ENCODE results near the gene FILIP1.

The FILIP1 gene

DNA sequence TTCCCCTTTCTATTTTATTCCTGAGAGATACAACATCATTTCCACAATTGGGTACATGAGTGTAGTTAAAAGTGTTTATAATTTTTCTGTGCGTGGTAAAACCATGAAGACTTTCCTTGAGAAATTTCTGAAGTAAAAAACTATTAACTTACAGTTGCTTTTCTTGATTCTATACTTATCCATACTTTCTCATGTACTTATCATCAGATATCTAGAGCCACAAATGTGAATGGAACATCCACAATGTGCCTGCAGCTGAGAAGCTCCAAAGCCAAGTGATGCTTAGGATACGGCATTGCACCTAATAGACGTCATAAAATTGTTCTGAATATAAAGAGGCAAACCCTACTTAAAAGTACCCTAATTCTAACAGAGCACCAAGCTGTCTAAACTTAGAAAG lies 2.9 kb downstream of the FILIP1 start:
- ChIA-PET CTCF (no interaction called here), POLR2A (ENCODE audit: low non-redundant PET) (no interaction called here)
- H3K27ac ChIP-seq: no peak overlapping the region
- DNase-seq (ENCODE audit: low spot score): no peak
- TF ChIP-seq, protein P1, sequence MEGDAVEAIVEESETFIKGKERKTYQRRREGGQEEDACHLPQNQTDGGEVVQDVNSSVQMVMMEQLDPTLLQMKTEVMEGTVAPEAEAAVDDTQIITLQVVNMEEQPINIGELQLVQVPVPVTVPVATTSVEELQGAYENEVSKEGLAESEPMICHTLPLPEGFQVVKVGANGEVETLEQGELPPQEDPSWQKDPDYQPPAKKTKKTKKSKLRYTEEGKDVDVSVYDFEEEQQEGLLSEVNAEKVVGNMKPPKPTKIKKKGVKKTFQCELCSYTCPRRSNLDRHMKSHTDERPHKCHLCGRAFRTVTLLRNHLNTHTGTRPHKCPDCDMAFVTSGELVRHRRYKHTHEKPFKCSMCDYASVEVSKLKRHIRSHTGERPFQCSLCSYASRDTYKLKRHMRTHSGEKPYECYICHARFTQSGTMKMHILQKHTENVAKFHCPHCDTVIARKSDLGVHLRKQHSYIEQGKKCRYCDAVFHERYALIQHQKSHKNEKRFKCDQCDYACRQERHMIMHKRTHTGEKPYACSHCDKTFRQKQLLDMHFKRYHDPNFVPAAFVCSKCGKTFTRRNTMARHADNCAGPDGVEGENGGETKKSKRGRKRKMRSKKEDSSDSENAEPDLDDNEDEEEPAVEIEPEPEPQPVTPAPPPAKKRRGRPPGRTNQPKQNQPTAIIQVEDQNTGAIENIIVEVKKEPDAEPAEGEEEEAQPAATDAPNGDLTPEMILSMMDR (conservative IDR thresholded peaks at IDR 0.05; ENCODE audit: low read depth): no peak

DNA sequence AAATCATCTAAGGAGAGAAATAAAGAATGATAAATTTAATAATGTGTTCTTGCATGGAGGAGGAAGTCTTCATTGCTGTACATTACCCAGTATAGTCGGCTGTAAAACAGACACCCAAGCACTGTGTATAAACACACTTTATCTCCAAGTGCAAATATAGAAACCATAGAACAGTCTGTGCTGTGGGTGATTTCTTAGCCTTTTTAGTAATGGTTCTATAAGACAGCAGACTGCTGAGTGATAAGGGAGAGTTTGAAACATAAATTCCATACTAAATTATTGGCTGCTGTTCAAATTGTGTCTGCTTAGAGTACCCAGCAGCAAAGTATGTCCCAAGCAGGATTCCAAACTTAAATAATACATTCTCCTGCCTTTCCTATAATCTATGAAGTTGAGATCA lies 4.6 kb downstream of the FILIP1 start:
- no peak overlapping the region for H3K27ac ChIP-seq
- ChIA-PET POLR2A (ENCODE audit: low non-redundant PET) (no interaction called here), CTCF (no interaction called here)
- TF ChIP-seq, protein P1 (conservative IDR thresholded peaks at IDR 0.05; ENCODE audit: low read depth): no peak
- no peak for DNase-seq (ENCODE audit: low spot score)

DNA sequence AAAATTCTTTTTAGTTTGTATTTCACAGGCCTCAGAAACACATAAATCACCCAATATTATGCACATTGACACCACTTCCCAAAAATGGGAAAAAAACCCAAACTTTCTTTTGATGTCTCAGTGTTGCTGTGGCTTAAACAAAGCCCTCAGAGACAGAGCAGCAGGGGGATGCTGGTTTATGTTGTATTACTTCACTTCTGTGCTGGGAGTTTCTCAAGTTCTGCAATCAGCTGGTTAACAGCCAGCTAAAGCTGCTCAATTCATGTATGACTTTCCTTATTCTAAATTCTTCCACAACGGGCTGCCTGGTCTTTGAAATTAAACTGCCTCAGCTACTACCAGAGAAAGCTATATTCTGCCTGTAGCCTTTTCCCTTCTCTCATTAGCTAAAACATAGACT lies 5.6 kb downstream of the FILIP1 start:
- CTCF ChIA-PET: no interaction called here
- no peak for DNase-seq (ENCODE audit: low spot score)
- H3K27ac ChIP-seq: no peak overlapping the region
- TF ChIP-seq, protein P1 (conservative IDR thresholded peaks at IDR 0.05; ENCODE audit: low read depth): no peak
- POLR2A ChIA-PET (ENCODE audit: low non-redundant PET): no interaction called here

DNA sequence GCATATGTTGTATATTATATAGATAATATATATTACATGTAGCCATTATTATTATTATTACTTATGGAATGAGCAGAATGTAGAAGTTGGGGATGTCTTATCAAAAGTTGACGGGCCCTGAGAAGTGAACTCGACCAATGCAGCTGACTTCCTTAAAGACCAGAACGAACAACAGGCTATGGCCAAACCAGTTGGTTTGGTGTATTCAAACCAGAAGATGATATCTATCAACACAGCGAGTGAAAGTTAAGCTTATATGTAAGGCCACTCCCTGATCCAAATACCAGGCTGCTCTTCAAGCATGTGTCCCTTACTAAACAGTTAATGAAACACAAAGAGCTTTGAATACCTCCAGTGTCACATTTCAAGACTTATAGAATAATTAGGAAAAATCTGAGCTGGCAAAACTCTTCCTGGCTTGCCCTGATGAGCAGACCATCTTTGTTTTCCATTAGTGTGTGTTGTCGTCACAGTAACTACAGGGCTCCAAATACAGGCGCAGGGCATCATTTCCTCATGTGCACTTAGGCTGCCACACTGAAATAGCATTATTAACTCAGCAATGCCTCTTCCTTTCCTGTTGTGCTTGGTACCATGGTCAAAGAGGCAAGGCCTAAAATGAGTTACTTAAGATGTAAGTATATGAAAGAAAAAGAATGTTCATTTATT lies 6.6 kb downstream of the FILIP1 start:
- POLR2A ChIA-PET (ENCODE audit: low non-redundant PET): no interaction called here
- CTCF ChIA-PET: no interaction called here
- no peak overlapping the region for H3K27ac ChIP-seq
- TF ChIP-seq, protein P1 (conservative IDR thresholded peaks at IDR 0.05; ENCODE audit: low read depth): no peak
- no peak for DNase-seq (ENCODE audit: low spot score)

DNA sequence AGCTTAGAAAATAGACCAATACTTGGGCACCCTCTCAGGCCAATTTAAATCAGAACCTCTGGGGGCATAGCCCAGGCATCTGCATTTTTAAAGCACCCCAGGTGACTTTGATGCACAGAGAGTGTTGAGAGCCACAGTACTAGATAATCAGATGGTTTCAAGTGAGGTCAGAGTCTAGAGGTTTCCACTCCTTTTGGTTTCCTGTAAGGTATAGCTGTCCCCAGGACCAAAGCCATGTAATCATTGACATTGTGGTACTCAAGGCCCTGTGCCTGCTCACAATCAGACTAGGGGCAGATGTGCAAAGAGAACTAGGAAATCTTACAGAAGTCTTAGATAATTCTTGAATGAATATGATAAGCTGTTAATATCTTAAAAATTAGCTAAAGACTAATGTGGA lies 9.1 kb downstream of the FILIP1 start:
- TF ChIP-seq, protein P1 (conservative IDR thresholded peaks at IDR 0.05; ENCODE audit: low read depth): no peak
- CTCF ChIA-PET: interaction anchor here (0.7 to 0.8 kb wide), 2 partner anchors 100 to 631 kb away, joined by 3 to 5 read pairs; no protein-coding TSS in a partner anchor
- H3K27ac ChIP-seq: no peak overlapping the region
- no peak for DNase-seq (ENCODE audit: low spot score)
- POLR2A ChIA-PET (ENCODE audit: low non-redundant PET): no interaction called here

DNA sequence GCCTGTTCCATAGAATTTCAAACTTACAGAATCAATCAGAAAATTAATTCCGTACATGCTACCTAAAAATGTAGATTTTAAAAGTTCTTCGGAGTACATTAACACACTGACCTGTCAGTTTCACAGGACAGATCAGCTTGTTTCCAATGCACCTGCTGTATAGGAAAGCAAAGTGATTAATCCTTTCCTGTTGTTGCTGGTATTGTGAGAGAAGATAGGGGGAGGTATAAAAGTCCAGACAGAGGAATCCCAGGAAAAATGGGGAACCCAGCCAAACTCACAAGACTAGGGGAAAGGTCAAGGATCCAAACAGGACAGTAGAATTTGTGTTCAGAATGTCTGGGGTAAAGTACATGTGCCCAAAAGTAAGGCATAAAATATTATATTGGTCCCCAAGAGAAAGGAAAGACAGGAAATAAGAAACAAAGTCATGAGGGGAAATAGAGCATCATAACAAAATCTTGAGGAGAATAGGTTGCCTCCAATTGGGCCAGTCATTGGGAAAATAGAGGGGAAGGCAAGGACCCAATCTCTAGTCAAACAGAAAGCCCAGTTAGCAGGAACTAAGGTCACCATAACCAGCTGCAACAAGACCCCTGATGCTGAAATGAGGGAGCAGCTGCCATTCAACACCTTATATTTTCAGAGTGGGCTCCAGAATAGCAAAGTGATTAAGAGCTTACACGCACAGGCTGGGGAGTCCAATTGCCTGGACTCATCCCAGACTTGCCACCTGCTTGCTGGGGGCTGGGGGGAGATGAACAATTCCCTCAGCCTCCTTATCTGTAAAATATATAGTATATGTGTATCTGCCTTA lies 10.3 kb downstream of the FILIP1 start:
- DNase-seq (ENCODE audit: low spot score): no peak
- TF ChIP-seq, protein P1 (conservative IDR thresholded peaks at IDR 0.05; ENCODE audit: low read depth): no peak
- no peak overlapping the region for H3K27ac ChIP-seq
- POLR2A ChIA-PET (ENCODE audit: low non-redundant PET): no interaction called here
- CTCF ChIA-PET: no interaction called here

Measured in RWPE1 (cell line).